Spinal cord (tissue), 10 donors: ENCODE data around the gene PGM5. TPM values are rescaled to one million over a fixed set of nuclear protein-coding genes. Genes with fewer than 3 reads are reported as not detected.
A peak's percentile ranks its signal among the peaks of the same experiment; 100 is the strongest.
"Not testable (repeated sequence)": the region's sequence is repeated elsewhere in the genome, so short reads cannot be mapped to it uniquely, and the experiment has no call there.

Source experiments
- DNase-seq, 6 donors: peaks; one replicate each; pipeline versions ENCODE4 v3.0.0 to v3.0.0-alpha.2; 2013 to 2015; ENCODE audit warnings: low spot score in 6 of 6, low read depth in 4 of 6
- H3K27ac ChIP-seq: one replicate; pipeline ENCODE4 v1.5.1; 2013; ENCODE audit warnings: low read depth, low read length, control low read depth
- H3K27me3 ChIP-seq: one replicate; pipeline ENCODE4 v1.6.1; 2013; ENCODE audit warnings: low read length; ENCODE audit not compliant: control insufficient read depth, insufficient read depth
- H3K36me3 ChIP-seq: one replicate; pipeline ENCODE4 v1.6.1; 2013; ENCODE audit warnings: low read length; ENCODE audit not compliant: control insufficient read depth, insufficient read depth
- H3K4me1 ChIP-seq: one replicate; pipeline ENCODE4 v1.6.1; 2013; ENCODE audit warnings: low read length; ENCODE audit not compliant: control insufficient read depth, insufficient read depth
- H3K4me3 ChIP-seq: one replicate; pipeline ENCODE4 v1.5.1; 2013; ENCODE audit warnings: low read depth, low read length, control low read depth
- H3K9me3 ChIP-seq: one replicate; pipeline ENCODE4 v1.6.1; 2013; ENCODE audit warnings: low read length; ENCODE audit not compliant: control insufficient read depth, insufficient read depth
- WGBS: methylation state at CpG from one replicate; pipeline ENCODE4 v1.1.5; 2013; ENCODE audit warnings: missing lambda C conversion rate; ENCODE audit not compliant: insufficient coverage; 5-methylcytosine and 5-hydroxymethylcytosine counted together
- polyA plus RNA-seq, 2 donors: library from polyadenylated mRNA; unstranded; fragments of 120-200 nt; gene quantifications; one replicate each; pipeline ENCODE4 v1.2.1, GENCODE V29; 2013; ENCODE audit not compliant: insufficient read length in 2 of 2
- total RNA-seq, 2 donors: library from RNA; depleted of rRNA in 1 of 2; stranded (reverse); fragments of 120-200 nt in 1 of 2; fragments of >200 nt in 1 of 2; gene quantifications; one replicate each; pipeline versions ENCODE4 v1.2.3 to v1.2.4, GENCODE V29; 2013 to 2014
- donor health status: healthy.

Gene PGM5
- total and polyA plus RNA-seq, 4 donors = 5.2 to 55.9 (median 14.2) TPM

DNA sequence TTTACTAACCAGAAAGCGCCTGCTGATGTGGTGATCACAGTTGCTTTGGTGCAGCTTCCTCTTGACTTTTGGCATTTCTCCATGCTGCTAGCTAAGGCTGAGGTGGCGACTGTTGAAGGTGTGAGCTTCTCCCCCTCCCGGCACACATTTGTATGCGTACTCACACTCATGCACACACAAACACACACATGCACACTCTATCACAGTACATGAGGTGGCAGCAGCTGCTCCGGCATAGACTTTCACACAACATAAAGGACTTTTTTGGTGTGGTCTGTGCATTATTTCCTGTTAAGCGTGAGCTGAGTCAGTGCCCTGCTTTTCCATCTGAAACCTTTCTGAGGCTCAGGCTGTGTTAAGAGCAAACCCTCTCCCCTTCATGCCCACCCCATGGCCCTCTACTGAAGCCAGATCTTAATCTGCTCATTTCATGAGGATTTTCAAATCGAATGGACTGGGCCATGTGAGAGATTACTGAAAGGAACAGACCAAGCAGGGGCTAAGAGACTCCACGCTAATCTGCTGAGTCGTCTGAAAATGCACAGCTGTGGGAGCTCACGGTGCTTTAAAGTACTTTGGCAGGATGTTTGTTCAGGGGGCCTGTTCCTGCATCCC lies 10.6 kb downstream of the PGM5 start:
- H3K27me3 ChIP-seq, H3K4me3 ChIP-seq, H3K27ac ChIP-seq, H3K36me3 ChIP-seq, H3K9me3 ChIP-seq, H3K4me1 ChIP-seq: not testable (repeated sequence)
- peak in 2 of 6 donors; percentile 3 to 6 for DNase-seq
- 11% methylated on average over 4 of the region's 10 CpGs for WGBS

- H3K36me3 ChIP-seq, DNase-seq, H3K9me3 ChIP-seq, H3K27me3 ChIP-seq, H3K4me1 ChIP-seq, H3K4me3 ChIP-seq, H3K27ac ChIP-seq: not testable (repeated sequence)
- WGBS = 94% methylated on average over 4 of the region's 4 CpGs
Measured at GRCh38 chr9:68375789-68376188, 19.4 kb downstream of the PGM5 start.

DNA sequence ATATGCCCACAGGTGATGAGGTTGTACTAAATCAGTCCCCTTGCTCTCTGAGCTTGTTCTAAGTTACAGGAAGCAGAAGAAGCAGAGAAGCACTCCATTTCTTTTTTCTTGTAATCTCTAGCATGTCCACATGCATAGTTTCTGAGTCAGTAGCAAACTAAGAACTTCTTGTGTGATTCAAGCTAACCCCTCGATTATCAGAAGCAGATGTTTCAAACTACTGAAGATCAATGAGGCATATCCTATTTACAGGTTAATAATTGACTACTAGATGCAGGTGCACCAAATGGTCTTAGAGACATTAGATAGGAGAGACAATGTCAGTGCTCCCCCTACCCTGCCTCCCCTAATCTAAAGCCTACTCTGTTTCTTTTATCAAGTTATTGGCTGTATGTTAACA lies 21.3 kb downstream of the PGM5 start:
- not testable (repeated sequence) for H3K9me3 ChIP-seq, H3K4me3 ChIP-seq, H3K4me1 ChIP-seq, H3K36me3 ChIP-seq, H3K27me3 ChIP-seq, DNase-seq, H3K27ac ChIP-seq
- WGBS = no CpG with 5 or more reads among the region's 1 CpG

- WGBS = no CpG with 5 or more reads among the region's 1 CpG
- H3K36me3 ChIP-seq, H3K9me3 ChIP-seq, H3K4me1 ChIP-seq, DNase-seq, H3K27ac ChIP-seq, H3K4me3 ChIP-seq, H3K27me3 ChIP-seq: not testable (repeated sequence)
Measured at GRCh38 chr9:68383894-68384293, 27.5 kb downstream of the PGM5 start.

- not testable (repeated sequence) for H3K27me3 ChIP-seq, H3K9me3 ChIP-seq, H3K27ac ChIP-seq, DNase-seq, H3K4me1 ChIP-seq, H3K36me3 ChIP-seq, H3K4me3 ChIP-seq
- WGBS = no CpG with 5 or more reads among the region's 4 CpGs
Measured at GRCh38 chr9:68389558-68389957, 33.1 kb downstream of the PGM5 start.

DNA sequence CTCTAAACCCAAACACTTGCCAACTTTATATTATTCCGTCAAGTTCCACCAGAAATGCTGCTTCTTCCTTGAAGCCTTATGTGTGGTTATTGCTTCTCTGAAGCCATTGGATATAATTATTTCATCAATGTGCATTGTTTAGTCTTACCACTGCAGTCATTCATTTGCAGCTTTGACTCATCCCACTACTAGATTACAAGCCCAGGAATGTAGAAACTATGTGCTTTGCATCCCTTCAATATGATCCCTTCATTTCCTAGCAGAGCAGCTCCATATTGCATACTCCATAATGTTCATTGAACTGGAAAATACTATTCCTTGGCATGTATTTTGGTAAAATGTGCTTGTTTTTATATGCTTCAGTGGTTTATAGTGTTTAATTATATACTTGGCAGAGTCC lies 34.3 kb downstream of the PGM5 start:
- not testable (repeated sequence) for H3K27me3 ChIP-seq, H3K4me1 ChIP-seq, H3K9me3 ChIP-seq, H3K4me3 ChIP-seq, H3K36me3 ChIP-seq, DNase-seq, H3K27ac ChIP-seq
- no CpG with 5 or more reads among the region's 1 CpG for WGBS

DNA sequence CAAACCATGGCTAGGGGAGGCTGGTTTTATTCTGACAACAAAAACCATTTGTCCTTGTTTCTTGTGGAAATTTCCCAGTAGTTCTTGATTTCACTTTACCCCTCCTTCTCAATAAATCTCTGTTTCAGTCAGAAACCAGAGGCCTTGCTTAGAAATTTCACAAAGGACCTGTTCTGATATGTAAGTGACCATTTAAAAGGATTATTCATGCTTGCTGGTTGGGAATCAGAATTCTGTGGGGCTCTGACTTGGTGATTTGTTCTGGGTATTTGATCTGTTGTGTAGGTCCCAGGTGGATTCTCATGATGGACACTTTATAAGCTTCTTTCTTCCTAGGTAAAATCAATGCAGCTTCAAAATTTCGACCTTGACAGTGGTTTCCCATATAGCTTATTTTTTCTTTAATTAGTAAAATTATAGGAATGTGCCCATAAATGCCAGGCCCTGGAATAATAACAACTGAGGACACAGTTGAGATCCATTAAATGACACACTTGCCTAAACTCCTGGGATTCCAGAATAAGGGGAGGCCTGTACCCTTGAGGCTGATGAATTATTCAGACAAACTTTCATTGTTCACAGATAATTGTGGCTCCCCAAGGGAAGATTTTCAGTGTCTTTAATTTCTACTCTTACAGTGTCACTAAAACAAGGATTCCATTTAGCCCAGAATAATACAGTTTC lies 40.1 kb downstream of the PGM5 start:
- not testable (repeated sequence) for H3K4me3 ChIP-seq, H3K4me1 ChIP-seq, H3K36me3 ChIP-seq, H3K9me3 ChIP-seq, H3K27me3 ChIP-seq, H3K27ac ChIP-seq
- peak in 2 of 6 donors; percentile 7 to 10 for DNase-seq
- WGBS = no CpG with 5 or more reads among the region's 1 CpG

DNA sequence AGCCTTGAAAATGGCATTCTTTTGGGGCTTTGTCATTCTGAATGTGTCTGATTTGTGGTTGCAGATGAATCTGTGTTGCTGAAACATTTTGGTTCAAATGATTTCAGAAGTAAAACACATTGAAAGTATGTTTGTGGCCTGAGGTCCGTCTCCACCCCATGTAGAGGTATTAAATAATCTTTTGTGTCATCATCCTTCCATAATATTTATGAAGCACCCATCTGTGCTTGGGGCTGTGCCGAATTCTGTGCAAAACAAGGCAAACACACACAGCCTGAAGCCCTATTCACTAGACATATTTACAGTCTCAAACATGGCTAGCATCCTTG lies 40.6 kb downstream of the PGM5 start:
- no CpG with 5 or more reads among the region's 2 CpGs for WGBS
- H3K9me3 ChIP-seq, H3K4me1 ChIP-seq, H3K27me3 ChIP-seq, H3K27ac ChIP-seq, H3K4me3 ChIP-seq, H3K36me3 ChIP-seq: not testable (repeated sequence)
- peak in 1 of 6 donors; percentile 23 for DNase-seq

- H3K9me3 ChIP-seq, H3K4me1 ChIP-seq, H3K4me3 ChIP-seq, DNase-seq, H3K36me3 ChIP-seq, H3K27me3 ChIP-seq, H3K27ac ChIP-seq: not testable (repeated sequence)
- WGBS = no CpG with 5 or more reads among the region's 3 CpGs
Measured at GRCh38 chr9:68397796-68398195, 41.4 kb downstream of the PGM5 start.

GRCh38 chr9:68398324-68398723 lies 41.9 kb downstream of the PGM5 start:
- not testable (repeated sequence) for H3K27ac ChIP-seq, H3K9me3 ChIP-seq, DNase-seq, H3K4me1 ChIP-seq, H3K36me3 ChIP-seq, H3K4me3 ChIP-seq, H3K27me3 ChIP-seq
- WGBS = 100% methylated on average over 1 of the region's 1 CpG
